Duodenal mucosa (tissue), 2 donors: Measurements from ENCODE around the gene DCAF17.
"Not testable (repeated sequence)": the region's sequence is repeated elsewhere in the genome, so short reads cannot be mapped to it uniquely, and the experiment has no call there.

Source experiments
- H3K27ac ChIP-seq: one replicate; pipeline ENCODE4 v1.7.0; 2013; ENCODE audit warnings: low read depth, low read length
- H3K27me3 ChIP-seq, 2 donors: one replicate each; pipeline ENCODE4 v1.7.0; 2013; ENCODE audit warnings: low read length in 2 of 2, control low read depth in 1 of 2; ENCODE audit not compliant: insufficient read depth in 2 of 2, control insufficient read depth in 1 of 2
- H3K36me3 ChIP-seq, 2 donors: one replicate each; pipeline ENCODE4 v1.7.0; 2013; ENCODE audit warnings: low read length in 2 of 2, control low read depth in 1 of 2; ENCODE audit not compliant: insufficient read depth in 2 of 2, control insufficient read depth in 1 of 2
- H3K4me1 ChIP-seq, 2 donors: one replicate each; pipeline ENCODE4 v1.7.0; 2013; ENCODE audit warnings: low read length in 2 of 2, control low read depth in 1 of 2; ENCODE audit not compliant: insufficient read depth in 2 of 2, control insufficient read depth in 1 of 2
- H3K4me3 ChIP-seq, 2 donors: one replicate each; pipeline ENCODE4 v1.7.0; 2013; ENCODE audit warnings: low read length in 2 of 2, low read depth in 1 of 2
- H3K9ac ChIP-seq, 2 donors: one replicate each; pipeline ENCODE4 v1.7.0; 2013; ENCODE audit warnings: low read length in 2 of 2, low read depth in 1 of 2
- H3K9me3 ChIP-seq, 2 donors: one replicate each; pipeline ENCODE4 v1.7.0; 2013; ENCODE audit warnings: low read length in 2 of 2, control low read depth in 1 of 2; ENCODE audit not compliant: control insufficient read depth in 1 of 2

The DCAF17 gene

DNA sequence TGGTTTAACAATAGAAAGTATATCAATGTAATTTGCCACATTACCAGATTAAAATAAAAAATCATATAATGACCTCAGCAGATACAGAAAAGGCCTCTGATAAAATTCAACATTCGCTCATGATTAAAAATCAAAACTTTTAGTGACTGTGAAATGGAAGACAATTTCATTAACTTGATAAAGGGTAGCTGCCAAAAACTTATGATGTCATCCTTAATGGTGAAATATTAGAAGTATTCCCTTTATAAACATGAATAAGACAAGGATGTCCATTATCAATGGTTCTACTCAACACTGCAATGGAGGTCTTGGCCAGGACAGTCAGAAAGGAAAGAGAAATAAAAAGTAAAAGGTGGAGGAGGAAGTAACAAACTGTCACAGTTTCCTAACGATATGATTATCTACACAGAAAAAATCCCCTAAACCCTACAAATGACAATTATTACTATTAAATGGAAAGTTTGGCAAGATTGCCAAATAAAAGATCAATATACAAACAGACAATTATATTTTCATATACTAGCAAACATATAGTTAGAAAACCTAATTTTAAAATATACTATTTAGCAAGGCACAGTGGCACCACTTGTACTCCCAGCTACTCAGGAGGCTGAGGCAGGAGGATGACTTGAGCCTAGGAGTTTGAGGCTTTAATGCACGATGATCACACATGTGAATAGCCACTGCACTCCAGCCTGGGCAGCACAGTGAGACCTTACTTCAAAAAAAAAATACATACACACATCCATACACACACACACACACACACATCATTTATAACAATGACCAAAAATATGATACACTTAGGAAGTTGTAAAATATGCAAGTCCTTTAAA lies 13.1 kb upstream of the DCAF17 start:
- Histone ChIP-seq H3K27me3 (no peaks in the 10 kb centered on the region), H3K36me3 (no peaks in the 10 kb centered on the region), H3K9ac (no peak overlapping the region), H3K4me3 (no peak overlapping the region), H3K27ac (no peak overlapping the region), H3K4me1 (peaks cover 0 to 4% of the 10 kb centered on the region in 2 donors), H3K9me3 (peaks cover 8 to 20% of the 10 kb centered on the region in 2 donors)

DNA sequence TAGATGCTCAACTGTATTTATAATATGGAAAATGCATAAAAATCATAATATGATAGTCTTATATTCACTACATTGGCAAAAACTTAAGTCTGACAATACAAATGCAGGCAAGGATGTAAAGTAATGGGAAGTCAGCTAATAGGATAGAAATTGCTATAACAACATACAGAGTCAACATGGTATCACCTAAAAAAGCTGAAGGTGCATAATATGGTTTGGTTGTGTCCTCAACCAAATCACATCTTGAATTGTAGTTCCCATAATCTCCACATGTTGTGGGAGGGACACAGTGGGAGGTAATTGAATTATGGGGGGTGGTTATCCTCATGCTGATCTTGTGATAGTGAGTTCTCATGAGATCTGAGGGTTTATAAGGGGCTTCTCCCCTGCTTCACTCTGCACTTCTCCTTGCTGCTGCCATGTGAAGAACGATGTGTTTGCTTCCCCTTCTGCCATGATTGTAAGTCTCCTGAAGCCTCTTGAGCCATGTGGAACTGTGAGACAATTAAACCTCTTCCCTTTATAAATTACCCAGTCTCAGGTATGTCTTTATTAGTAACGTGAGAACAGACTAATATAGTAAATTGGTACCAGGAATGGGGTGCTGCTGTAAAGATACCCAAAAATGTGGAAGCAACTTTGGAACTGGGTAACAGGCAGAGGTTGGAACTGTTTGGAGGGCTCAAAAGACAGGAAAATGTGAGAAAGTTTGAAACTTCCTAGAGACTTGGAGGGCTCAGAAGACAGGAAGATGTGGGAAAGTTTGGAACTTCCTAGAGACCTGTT lies 11.1 kb upstream of the DCAF17 start:
- not testable (repeated sequence) for H3K9ac ChIP-seq, H3K4me1 ChIP-seq, H3K27me3 ChIP-seq, H3K27ac ChIP-seq, H3K4me3 ChIP-seq, H3K36me3 ChIP-seq
- peaks cover 8 to 20% of the 10 kb centered on the region in 2 donors for H3K9me3 ChIP-seq

DNA sequence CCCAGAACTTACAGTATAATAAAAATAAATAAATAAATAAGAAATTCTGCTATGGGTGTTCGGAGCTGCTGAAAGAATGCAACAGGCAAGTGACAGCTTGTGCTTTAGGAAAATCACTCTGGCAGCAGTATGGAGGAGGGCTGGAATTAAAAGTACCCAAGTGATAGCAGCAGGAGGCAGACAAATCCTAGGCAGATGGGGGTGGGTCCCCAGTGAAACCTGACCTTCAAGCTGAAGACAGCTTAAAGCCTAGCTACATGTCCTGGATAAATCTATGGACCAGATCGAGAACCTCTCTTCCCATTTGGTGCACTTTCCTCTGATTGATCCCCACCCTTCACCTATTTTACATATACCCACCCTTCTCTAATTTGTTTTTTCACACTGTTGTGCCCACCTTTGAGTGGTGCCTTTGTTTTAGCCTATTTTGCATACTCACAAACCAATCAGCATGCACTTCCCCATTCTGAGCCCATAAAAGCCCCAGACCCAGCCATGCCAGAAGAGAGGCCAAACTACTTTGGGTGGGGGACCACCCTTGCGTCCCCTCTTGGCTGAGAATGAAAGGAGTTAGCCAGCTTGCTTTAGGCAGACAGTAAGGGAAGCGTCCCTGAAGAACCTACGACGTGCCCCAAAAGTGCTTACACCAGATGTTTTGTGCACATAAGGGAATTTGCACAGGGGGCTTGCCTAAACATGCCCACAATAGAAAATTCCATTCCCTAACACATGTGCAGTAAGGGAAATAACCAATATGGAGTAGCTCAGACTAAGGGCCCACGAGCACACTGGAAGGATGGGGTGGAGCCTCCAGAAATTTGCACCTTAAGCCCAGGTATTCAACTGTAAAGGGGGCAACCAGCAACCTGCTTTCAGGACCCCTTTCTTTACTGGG lies 3.3 kb upstream of the DCAF17 start:
- no peaks in the 10 kb centered on the region for H3K27me3 ChIP-seq
- H3K9ac ChIP-seq = no peak overlapping the region
- H3K4me3 ChIP-seq = no peak overlapping the region
- no peak overlapping the region for H3K27ac ChIP-seq
- H3K36me3 ChIP-seq = no peaks in the 10 kb centered on the region
- H3K4me1 ChIP-seq = peaks cover 17 to 26% of the 10 kb centered on the region in 2 donors
- no peaks in the 10 kb centered on the region for H3K9me3 ChIP-seq

DNA sequence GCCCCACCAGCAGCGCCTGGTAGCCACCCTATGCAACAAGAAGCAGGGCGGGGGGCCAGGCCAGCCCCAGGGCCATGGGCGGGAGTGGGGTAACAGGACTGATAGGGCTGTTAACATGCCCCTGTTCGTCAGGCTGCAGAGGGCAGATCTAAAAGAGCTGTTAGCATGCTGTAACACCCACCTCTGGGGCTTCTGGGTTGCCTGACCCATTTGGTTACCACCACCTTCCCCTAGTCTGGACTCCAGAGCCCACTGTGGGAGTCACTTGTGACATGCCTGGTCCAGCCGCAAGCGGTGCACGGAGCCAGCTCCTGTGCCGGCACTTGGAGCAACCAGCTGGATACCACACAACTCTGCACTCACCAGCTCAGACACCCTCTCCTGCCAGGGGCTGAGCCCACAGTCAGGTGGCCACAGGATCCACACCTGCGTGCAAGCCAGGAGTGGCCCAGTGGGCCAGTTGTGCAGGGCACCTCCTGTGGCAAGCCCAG lies 2.3 kb upstream of the DCAF17 start:
- Histone ChIP-seq H3K4me1 (peaks cover 17 to 27% of the 10 kb centered on the region in 2 donors), H3K9ac (no peak overlapping the region), H3K9me3 (no peaks in the 10 kb centered on the region), H3K36me3 (peaks cover 0 to 5% of the 10 kb centered on the region in 2 donors), H3K27me3 (no peaks in the 10 kb centered on the region), H3K4me3 (no peak overlapping the region), H3K27ac (no peak overlapping the region)

DNA sequence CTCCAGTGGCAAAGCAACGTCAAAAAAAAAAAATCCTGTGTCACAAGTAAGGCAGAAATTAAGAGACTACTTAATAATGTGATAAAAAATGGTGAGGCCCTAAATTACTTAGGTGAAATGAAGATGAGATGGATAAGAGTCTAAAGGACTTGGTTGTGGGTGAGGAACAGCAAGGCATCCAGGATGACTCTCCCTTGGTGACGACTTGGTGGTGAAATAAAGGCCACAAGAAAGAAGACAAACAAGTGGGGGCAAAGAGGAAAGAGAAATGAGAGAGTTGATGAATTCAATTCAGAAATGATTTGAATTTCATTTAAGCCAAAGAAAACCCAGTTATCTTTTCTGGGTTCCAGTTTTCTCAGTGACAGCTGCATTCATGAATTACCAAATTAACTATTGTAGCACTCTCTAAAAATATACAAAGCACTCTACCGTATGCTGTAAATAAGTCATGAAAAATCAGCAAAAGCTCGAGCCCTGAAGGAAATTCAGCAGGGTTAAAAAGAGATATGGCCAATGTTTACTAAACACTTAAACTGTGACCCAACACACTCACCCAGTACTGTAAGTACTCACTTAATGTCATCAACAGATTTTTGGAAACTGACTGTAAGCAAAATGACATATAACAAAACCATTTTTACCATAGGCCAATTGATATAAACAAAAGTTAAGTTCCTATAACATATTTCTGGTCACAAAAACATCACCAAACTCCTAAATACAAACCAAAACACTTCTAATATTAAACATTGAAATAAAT lies 1.6 kb upstream of the DCAF17 start:
- no peaks in the 10 kb centered on the region for H3K9me3 ChIP-seq
- peaks cover 17 to 27% of the 10 kb centered on the region in 2 donors for H3K4me1 ChIP-seq
- H3K36me3 ChIP-seq = peaks cover 0 to 10% of the 10 kb centered on the region in 2 donors
- peak overlapping the region; percentile 87 to 96 for H3K4me3 ChIP-seq
- peak overlapping the region in 1 of 2 donors; percentile 84 for H3K9ac ChIP-seq
- no peaks in the 10 kb centered on the region for H3K27me3 ChIP-seq
- H3K27ac ChIP-seq = no peak overlapping the region

DNA sequence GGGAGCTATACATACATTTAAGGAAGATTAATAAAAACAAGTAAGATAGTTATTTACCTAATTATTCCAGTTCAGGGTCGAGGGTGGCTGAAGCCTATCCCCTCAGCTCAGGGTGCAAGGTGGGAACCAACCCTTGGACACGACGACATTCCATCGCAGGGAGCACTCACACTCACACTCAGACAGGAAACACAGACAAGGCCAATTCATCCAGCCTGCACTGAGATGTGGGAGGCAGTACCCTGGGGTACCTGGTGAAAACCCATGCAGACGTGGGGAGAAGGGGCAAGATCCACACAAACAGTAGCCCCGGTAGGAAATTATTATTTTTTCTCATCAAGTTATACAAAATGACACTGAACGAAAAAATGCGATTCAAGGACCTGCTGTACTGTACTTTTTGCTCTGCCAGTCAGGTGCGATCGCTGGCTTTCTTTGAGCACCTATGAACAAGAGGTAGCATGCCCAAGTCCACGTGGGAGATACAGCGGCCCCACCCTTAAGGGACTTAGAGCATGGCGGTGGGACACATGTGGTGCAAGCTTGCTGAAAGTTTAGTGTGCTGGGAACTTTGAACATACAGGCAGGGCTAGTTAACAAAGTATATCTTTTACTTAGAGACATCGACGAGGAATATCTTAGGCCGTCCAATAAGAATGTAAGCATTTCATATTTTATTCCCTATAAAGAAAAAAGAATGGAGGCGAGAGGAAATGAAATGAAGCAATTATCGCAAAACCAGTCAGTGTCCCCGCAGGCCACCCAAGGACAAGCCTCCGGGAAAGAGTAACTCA lies 860 bp upstream of the DCAF17 start:
- Histone ChIP-seq H3K27ac (peak overlapping the region; percentile 97), H3K27me3 (no peaks in the 10 kb centered on the region)

DNA sequence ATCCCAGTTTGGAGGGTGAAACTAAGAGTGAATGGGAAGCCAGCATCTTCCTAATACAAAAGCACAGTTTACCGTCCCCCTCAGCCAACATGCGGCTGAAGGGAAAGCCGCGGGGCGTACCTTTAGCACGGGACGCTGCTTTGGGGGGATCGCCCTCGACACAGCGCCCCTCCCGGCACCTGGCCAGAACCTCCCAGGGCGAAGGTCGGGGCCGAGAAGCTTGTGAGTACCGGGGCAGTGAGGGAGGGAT lies 338 bp upstream of the DCAF17 start, which contains the start of gene METTL8:
Gene METTL8 (minus strand): TSS at position 228 of the 250 bp plus-strand sequence. CDS start 41,805 bp downstream, outside the sequence.
- H3K36me3 ChIP-seq = peaks cover 0 to 19% of the 10 kb centered on the region in 2 donors
- no peaks in the 10 kb centered on the region for H3K27me3 ChIP-seq
- peak within 1 kb of the TSS; percentile 87 to 96 for H3K4me3 ChIP-seq
- H3K9ac ChIP-seq = peak within 1 kb of the TSS; percentile 81 to 92
- H3K27ac ChIP-seq = peak within 1 kb of the TSS; percentile 97
- peaks cover 17 to 27% of the 10 kb centered on the region in 2 donors for H3K4me1 ChIP-seq
- no peaks in the 10 kb centered on the region for H3K9me3 ChIP-seq

More for the DNA sequence above, 860 bp upstream of the DCAF17 start:
- peak overlapping the region; percentile 87 to 96 for H3K4me3 ChIP-seq
- peak overlapping the region; percentile 81 to 84 for H3K9ac ChIP-seq
- peaks cover 17 to 27% of the 10 kb centered on the region in 2 donors for H3K4me1 ChIP-seq
- H3K36me3 ChIP-seq = peaks cover 0 to 14% of the 10 kb centered on the region in 2 donors
- no peaks in the 10 kb centered on the region for H3K9me3 ChIP-seq

DNA sequence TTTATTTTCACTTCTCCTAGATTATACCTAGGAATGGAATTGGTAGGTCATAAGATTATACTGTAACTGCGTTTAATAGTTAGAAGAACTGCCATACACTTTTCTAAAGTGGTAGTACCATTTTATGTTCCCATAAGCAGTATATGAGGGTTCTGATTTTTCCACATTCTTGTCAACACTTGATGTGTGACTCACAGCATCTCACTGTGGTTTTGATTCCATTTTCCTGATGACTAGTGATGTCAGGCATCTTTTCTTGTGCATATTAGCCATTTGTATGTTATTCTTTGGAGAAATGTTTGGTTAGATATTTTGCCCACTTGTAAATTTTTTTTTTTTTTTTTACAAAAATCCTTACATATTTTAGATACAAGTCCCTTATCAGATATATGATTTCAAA lies 2.3 kb downstream of the DCAF17 start:
- Histone ChIP-seq H3K4me3 (no peak overlapping the region), H3K9me3 (no peaks in the 10 kb centered on the region), H3K4me1 (peaks cover 17 to 28% of the 10 kb centered on the region in 2 donors), H3K27me3 (no peaks in the 10 kb centered on the region), H3K9ac (no peak overlapping the region), H3K36me3 (peaks cover 0 to 40% of the 10 kb centered on the region in 2 donors), H3K27ac (no peak overlapping the region)
